H1 (cell line): ENCODE data around the gene SLC39A11. TPM values are rescaled to one million over a fixed set of nuclear protein-coding genes. Genes with fewer than 3 reads are reported as not detected.
A peak's percentile ranks its signal among the peaks of the same experiment; 100 is the strongest.

Source experiments
- CTCF ChIA-PET: fragments of 300-600 bp; sonication (Branson Sonifier 250); formaldehyde crosslinking; loops from one replicate; lab custom pipeline; 2021; ENCODE audit not compliant: partially characterized antibody; lab: Charles Lee
- POLR2A ChIA-PET: fragments of 300-600 bp; sonication (Branson Sonifier 250); formaldehyde crosslinking; loops from one replicate; lab custom pipeline; 2021; ENCODE audit warnings: inconsistent platforms; ENCODE audit not compliant: partially characterized antibody; lab: Charles Lee
- DNase-seq, 2 experiments: peaks; one replicate each; pipeline versions ENCODE4 v3.0.0 to v3.0.0-alpha.2; 2010 to 2022; ENCODE audit warnings: low spot score in 2 of 2, low read depth in 1 of 2, mixed read lengths in 1 of 2
- FAIRE-seq: peaks from 2 replicates; lab custom pipeline; 2011; peaks lifted over from hg19 to GRCh38; lab: Jason Lieb, UNC
- H2AFZ ChIP-seq: 2 replicates; pipeline ENCODE4 v1.8.1; 2012; ENCODE audit warnings: low read length, inconsistent platforms
- H2AK5ac ChIP-seq: 2 replicates; pipeline ENCODE4 v1.6.1; 2013; ENCODE audit warnings: low read depth, low read length
- H2BK120ac ChIP-seq: replicated peaks from 2 replicates; pipeline ENCODE3; 2013; ENCODE audit warnings: low read depth, low read length, inconsistent platforms
- H2BK12ac ChIP-seq: 2 replicates; pipeline ENCODE4 v1.6.1; 2013; ENCODE audit warnings: low read depth, low read length
- H2BK15ac ChIP-seq: 2 replicates; pipeline ENCODE4 v1.6.1; 2013; ENCODE audit warnings: low read length
- H2BK20ac ChIP-seq: 2 replicates; pipeline ENCODE4 v1.6.1; 2013; ENCODE audit warnings: low read length
- H2BK5ac ChIP-seq: 2 replicates; pipeline ENCODE4 v1.6.1; 2013; ENCODE audit warnings: low read depth, low read length
- H3K14ac ChIP-seq: 2 replicates; pipeline ENCODE4 v1.6.1; 2013; ENCODE audit warnings: inconsistent platforms; ENCODE audit not compliant: insufficient read length
- H3K18ac ChIP-seq: 2 replicates; pipeline ENCODE4 v1.6.1; 2013; ENCODE audit warnings: low read length; ENCODE audit errors: extremely low read depth
- H3K23ac ChIP-seq: 2 replicates; pipeline ENCODE4 v1.6.1; 2013; ENCODE audit warnings: inconsistent platforms; ENCODE audit not compliant: insufficient read length
- H3K23me2 ChIP-seq: 2 replicates; pipeline ENCODE4 v1.6.1; 2013; ENCODE audit warnings: low read depth, low read length
- H3K27ac ChIP-seq: 2 replicates; pipeline ENCODE4 v1.6.1; 2011; ENCODE audit warnings: low read depth, low read length, inconsistent platforms
- H3K27me3 ChIP-seq, 4 experiments: replicated peaks in 1 of 4; 1 replicate in 1 of 4; 2 replicates in 3 of 4; pipeline versions ENCODE4 v1.6.1 to v1.8.1; 2011 to 2013; ENCODE audit warnings: low read length in 3 of 4, mild to moderate bottlenecking in 3 of 4, inconsistent platforms in 2 of 4, mixed read lengths in 2 of 4, moderate library complexity in 1 of 4; ENCODE audit not compliant: control insufficient read depth in 3 of 4, insufficient read depth in 3 of 4; ENCODE audit errors: extremely low read depth in 1 of 4
- H3K36me3 ChIP-seq, 4 experiments: 2 replicates each; pipeline versions ENCODE4 v1.6.1 to v1.8.1; 2011 to 2013; ENCODE audit warnings: mild to moderate bottlenecking in 4 of 4, low read length in 3 of 4, moderate library complexity in 2 of 4, control low read depth in 1 of 4, inconsistent platforms in 1 of 4; ENCODE audit not compliant: insufficient read depth in 4 of 4, control insufficient read depth in 2 of 4
- H3K4ac ChIP-seq: replicated peaks from 2 replicates; pipeline ENCODE3; 2013; ENCODE audit warnings: low read length, low read depth, mixed read lengths, inconsistent platforms; ENCODE audit not compliant: insufficient read length
- H3K4me1 ChIP-seq, 4 experiments: replicated peaks in 1 of 4; 1 replicate in 1 of 4; 2 replicates in 3 of 4; pipeline versions ENCODE4 v1.6.1 to v1.8.1; 2011 to 2013; ENCODE audit warnings: low read length in 3 of 4, inconsistent platforms in 2 of 4, mixed read lengths in 1 of 4; ENCODE audit not compliant: insufficient read depth in 4 of 4, control insufficient read depth in 3 of 4
- H3K4me2 ChIP-seq, 2 experiments: 2 replicates each; pipeline versions ENCODE4 v1.6.1 to v1.8.1; 2011 to 2013; ENCODE audit warnings: low read depth in 2 of 2, low read length in 2 of 2, control low read depth in 1 of 2, inconsistent platforms in 1 of 2, mild to moderate bottlenecking in 1 of 2; ENCODE audit not compliant: insufficient read depth in 1 of 2
- H3K4me3 ChIP-seq, 4 experiments: fragments of 200-600, 300-600 bp in 1 of 4; sonication (generic), shearing (Covaris generic), sonication (Bioruptor Twin) in 1 of 4; 2 replicates each; pipeline versions ENCODE4 v1.5.1 to v1.8.1; 2011 to 2016; ENCODE audit warnings: low read length in 4 of 4, low read depth in 3 of 4, control low read depth in 2 of 4, inconsistent platforms in 2 of 4, mild to moderate bottlenecking in 2 of 4, mixed read lengths in 1 of 4, moderate library complexity in 1 of 4; ENCODE audit not compliant: insufficient read depth in 2 of 4; ENCODE audit errors: extremely low read depth in 1 of 4
- H3K56ac ChIP-seq: replicated peaks from 2 replicates; pipeline ENCODE3; 2013; ENCODE audit warnings: low read depth, mild to moderate bottlenecking, mixed read lengths, low read length, inconsistent platforms; ENCODE audit not compliant: insufficient read length
- H3K79me1 ChIP-seq: 2 replicates; pipeline ENCODE4 v1.6.1; 2013; ENCODE audit warnings: low read depth, low read length, control low read depth
- H3K79me2 ChIP-seq, 2 experiments: 2 replicates each; pipeline versions ENCODE4 v1.6.1 to v1.8.1; 2012 to 2013; ENCODE audit warnings: low read length in 2 of 2, mild to moderate bottlenecking in 2 of 2, inconsistent platforms in 1 of 2; ENCODE audit not compliant: insufficient read depth in 2 of 2, control insufficient read depth in 1 of 2
- H3K9ac ChIP-seq, 4 experiments: replicated peaks in 1 of 4; 1 replicate in 1 of 4; 2 replicates in 3 of 4; pipeline versions ENCODE4 v1.6.1 to v1.8.1; 2011 to 2013; ENCODE audit warnings: low read depth in 3 of 4, low read length in 3 of 4, control low read depth in 2 of 4, mild to moderate bottlenecking in 2 of 4, moderate library complexity in 2 of 4, inconsistent platforms in 1 of 4; ENCODE audit errors: extremely low read depth in 1 of 4
- H3K9me3 ChIP-seq, 2 experiments: 2 replicates each; pipeline versions ENCODE4 v1.6.1 to v1.8.1; 2012 to 2013; ENCODE audit warnings: mild to moderate bottlenecking in 2 of 2, moderate library complexity in 2 of 2, control low read depth in 1 of 2, inconsistent platforms in 1 of 2, low read depth in 1 of 2, low read length in 1 of 2, mixed read lengths in 1 of 2; ENCODE audit not compliant: insufficient read depth in 2 of 2
- H4K20me1 ChIP-seq, 2 experiments: replicated peaks in 1 of 2; 2 replicates each; pipeline versions ENCODE3 to v1.8.1; 2011 to 2013; ENCODE audit warnings: inconsistent platforms in 2 of 2, low read length in 2 of 2, mild to moderate bottlenecking in 1 of 2; ENCODE audit not compliant: insufficient read depth in 2 of 2, control insufficient read depth in 1 of 2
- H4K5ac ChIP-seq: 2 replicates; pipeline ENCODE4 v1.6.1; 2013; ENCODE audit warnings: low read length, low read depth, mixed read lengths, inconsistent platforms; ENCODE audit not compliant: insufficient read length
- H4K8ac ChIP-seq: 2 replicates; pipeline ENCODE4 v1.8.0; 2013; ENCODE audit warnings: mild to moderate bottlenecking, moderate library complexity, low read length, inconsistent platforms; ENCODE audit not compliant: insufficient read depth; ENCODE audit errors: extremely low read depth
- H4K91ac ChIP-seq: replicated peaks from 2 replicates; pipeline ENCODE3; 2013; ENCODE audit warnings: low read length, mixed read lengths, inconsistent platforms; ENCODE audit not compliant: insufficient read length
- MAFK ChIP-seq: IDR thresholded peaks from 2 replicates; pipeline ENCODE4 v1.6.1; 2012; ENCODE audit warnings: low read depth, mild to moderate bottlenecking, improper control_type of control experiment, low read length
- POLR2AphosphoS5 ChIP-seq: IDR thresholded peaks from 2 replicates; pipeline ENCODE4 v1.6.1; 2011; ENCODE audit warnings: low read depth, low read length
- TAF1 ChIP-seq: IDR thresholded peaks from 2 replicates; pipeline ENCODE4 v1.6.1; 2011; ENCODE audit warnings: mild to moderate bottlenecking, low read depth, low read length
- WGBS, 2 experiments: shearing (Covaris generic) in 1 of 2; methylation state at CpG; one replicate each; pipeline versions ENCODE4 v1.1.6 to v1.1.7; 2013 to 2015; ENCODE audit warnings: low lambda C conversion rate in 2 of 2, mixed read lengths in 2 of 2, inconsistent platforms in 1 of 2, low coverage in 1 of 2, missing lambda C conversion rate in 1 of 2; ENCODE audit not compliant: insufficient replicate concordance in 2 of 2, insufficient coverage in 1 of 2, insufficient read length in 1 of 2; ENCODE audit errors: extremely low coverage in 1 of 2, missing lambda C conversion rate in 1 of 2; 5-methylcytosine and 5-hydroxymethylcytosine counted together
- polyA plus RNA-seq, 7 experiments: library from polyadenylated mRNA; depleted of rRNA in 3 of 7; stranded (reverse) in 5 of 7; unstranded in 2 of 7; fragments of >200 nt in 5 of 7; fragments of 200-250 nt in 2 of 7; gene quantifications; 1 replicate in 5 of 7; 2 replicates in 1 of 7; 4 replicates in 1 of 7; pipeline versions ENCODE4 v1.2.1 to v1.2.3, GENCODE V29; 2011 to 2013; ENCODE audit warnings: missing spikeins in 2 of 7, mixed read lengths in 2 of 7
- total RNA-seq: library from RNA; stranded (reverse); fragmentation: NEBNext Ultra II Directional; extraction: Animal tissue kit (Norgen Biotek cat#: 25700); gene quantifications from 2 replicates; pipeline ENCODE4 v1.2.1, GENCODE V29; 2021

SLC39A11 gene
- total and polyA plus RNA-seq, 2 of the 8 experiments (the other 6 are each of a cell fraction or from before 2014, with no cell fraction given): 12.2 to 19.6 TPM

GRCh38 chr17:72971226-72971880 lies 121.1 kb downstream of the SLC39A11 start:
- DNase-seq (no peak), FAIRE-seq (no peak)
- H2BK120ac ChIP-seq: no peak overlapping the region
- H3K36me3 ChIP-seq: no peaks in the 10 kb centered on the region
- no peaks in the 10 kb centered on the region for H4K20me1 ChIP-seq
- H2AFZ ChIP-seq: no peak overlapping the region
- no peak overlapping the region for H4K91ac ChIP-seq
- ChIA-PET POLR2A (interaction anchor here (0.9 kb wide), 1 partner anchor 8 kb away, joined by 3 read pairs; no protein-coding TSS in a partner anchor), CTCF (interaction anchor here (1.1 to 3.7 kb wide), 3 partner anchors 15 to 102 kb away, joined by 3 to 15 read pairs (median 3); no protein-coding TSS in a partner anchor)
- no peak overlapping the region for H3K27ac ChIP-seq
- no peak overlapping the region for H4K5ac ChIP-seq
- H3K79me2 ChIP-seq: no peaks in the 10 kb centered on the region
- 83% methylated on average over 11 of the region's 11 CpGs; no CpG with 5 or more reads in 1 of the 2 experiments for WGBS, 2 experiments
- no peak overlapping the region for H3K56ac ChIP-seq
- H3K4ac ChIP-seq: no peak overlapping the region
- no peaks in the 10 kb centered on the region for H3K27me3 ChIP-seq
- no peak overlapping the region for H3K18ac ChIP-seq
- no peak overlapping the region for H3K14ac ChIP-seq
- H2BK5ac ChIP-seq: no peak overlapping the region
- peaks cover 3 to 11% (median 5%) of the 10 kb centered on the region in 4 experiments; a peak in 6 of 7 replicates for H3K4me1 ChIP-seq
- no peak overlapping the region for H3K23ac ChIP-seq
- H3K9me3 ChIP-seq: peaks cover 0 to 4% of the 10 kb centered on the region in 2 experiments; a peak in 1 of 4 replicates
- H3K9ac ChIP-seq: no peak overlapping the region
- H2BK15ac ChIP-seq: no peak overlapping the region
- no peaks in the 10 kb centered on the region for H3K79me1 ChIP-seq
- no peak for TF ChIP-seq MAFK
- no peak for TF ChIP-seq TAF1
- no peak for TF ChIP-seq POLR2AphosphoS5
- 0 out of 2 replicates have a peak overlapping the region, but pooled peaks have one; percentile 12 for H2BK12ac ChIP-seq
- no peak overlapping the region for H2AK5ac ChIP-seq
- H3K4me3 ChIP-seq: no peak overlapping the region
- H4K8ac ChIP-seq: no peak overlapping the region
- H3K23me2 ChIP-seq: no peaks in the 10 kb centered on the region
- no peak overlapping the region for H3K4me2 ChIP-seq
- H2BK20ac ChIP-seq: no peak overlapping the region
